Stimulated activated CD4-positive, alpha-beta T cell treated with anti-CD3 and anti-CD28 coated beads, Interleukin-12 subunit alpha, Interleukin-12 subunit beta, amount 100 ng/mL, for 48 hours (primary cell): Measurements from ENCODE around the gene WIZ.

Source experiments
- DNase-seq, 3 donors: peaks; one replicate each; pipeline ENCODE4 v3.0.0-alpha.2; 2020; ENCODE audit warnings: low read depth in 2 of 3, low spot score in 1 of 3

Gene WIZ

GRCh38 chr19:15379083-15379998, 70.4 kb downstream of the WIZ start, which contains the start of gene AKAP8:
AKAP8 (minus strand) TSS chr19:15379787; CDS start chr19:15379731, 56 bp downstream.
- peak; percentile 94 to 97 (median 96) for DNase-seq

GRCh38 chr19:15378534-15379082, 71.1 kb downstream of the WIZ start:
- peak; percentile 23 to 42 (median 38) for DNase-seq

- no peak for DNase-seq
These were observed 74.8 kb downstream of the WIZ start for GRCh38 chr19:15374796-15375440.

- DNase-seq: no peak
These were observed 75.6 kb downstream of the WIZ start for GRCh38 chr19:15374105-15374651.

GRCh38 chr19:15373644-15374043, 76.1 kb downstream of the WIZ start:
- no peak for DNase-seq

- no peak for DNase-seq
These were observed 76.9 kb downstream of the WIZ start for GRCh38 chr19:15372891-15373301.

GRCh38 chr19:15372470-15372869, 77.3 kb downstream of the WIZ start:
- no peak for DNase-seq

GRCh38 chr19:15371786-15372380, 77.9 kb downstream of the WIZ start:
- no peak for DNase-seq

GRCh38 chr19:15371119-15371518, 78.6 kb downstream of the WIZ start:
- no peak for DNase-seq
